GM21576 (cell line): ENCODE data around the gene PDIA3.
"Not testable (repeated sequence)": the region's sequence is repeated elsewhere in the genome, so short reads cannot be mapped to it uniquely, and the experiment has no call there.

Experiments
- ATAC-seq: cut with Tn5 transposase; IDR thresholded peaks from one replicate; pipeline ENCODE4 v1.9.1; 2021; ENCODE audit warnings: mild to moderate bottlenecking, moderate library complexity; ENCODE audit not compliant: unreplicated experiment

The PDIA3 gene

DNA sequence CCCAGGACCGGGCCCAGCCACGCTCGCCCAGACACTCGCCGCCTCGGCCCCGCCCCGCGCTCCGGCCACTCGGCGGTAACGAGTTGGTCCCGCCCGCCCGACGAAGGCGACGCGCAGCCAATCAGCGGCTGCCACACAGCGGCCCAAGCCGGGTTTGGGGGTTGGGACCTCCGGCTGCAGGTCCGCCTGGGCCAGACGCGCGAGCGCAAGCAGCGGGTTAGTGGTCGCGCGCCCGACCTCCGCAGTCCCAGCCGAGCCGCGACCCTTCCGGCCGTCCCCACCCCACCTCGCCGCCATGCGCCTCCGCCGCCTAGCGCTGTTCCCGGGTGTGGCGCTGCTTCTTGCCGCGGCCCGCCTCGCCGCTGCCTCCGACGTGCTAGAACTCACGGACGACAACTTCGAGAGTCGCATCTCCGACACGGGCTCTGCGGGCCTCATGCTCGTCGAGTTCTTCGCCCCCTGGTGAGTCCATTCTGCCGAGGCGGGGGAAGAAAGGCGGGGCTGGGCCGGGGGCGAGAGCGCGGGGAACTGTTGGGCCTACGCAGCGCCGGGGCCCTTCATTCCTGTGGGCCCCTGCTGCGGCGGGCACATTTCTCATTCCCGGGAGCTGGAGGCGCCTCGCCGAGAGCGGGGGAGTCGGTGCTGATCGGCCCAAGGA, at the start of gene PDIA3:
TSS of gene PDIA3 (plus strand) at position 194 of the 658 bp plus-strand sequence. CDS start at position 296, 102 bp downstream.
- peak; percentile 64 for ATAC-seq

DNA sequence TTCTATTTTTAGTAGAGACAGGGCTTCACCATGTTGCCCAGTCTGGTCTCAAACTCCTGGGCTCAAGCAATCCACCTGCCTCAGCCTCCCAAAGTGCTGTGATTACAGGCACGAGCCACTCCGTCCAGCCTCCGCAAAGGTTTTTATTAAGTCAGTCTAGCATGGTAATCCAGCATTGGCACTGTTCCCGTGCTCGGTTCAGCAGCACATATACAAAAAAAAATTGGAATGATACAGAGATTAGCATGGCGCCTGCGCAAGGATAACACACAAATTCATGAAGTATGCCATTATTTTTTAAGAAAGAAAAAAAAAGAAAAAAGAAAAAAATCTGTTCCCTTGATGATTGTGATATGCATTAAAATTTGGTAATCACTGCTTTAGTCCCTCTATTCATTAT, 44.1 kb upstream of the PDIA3 start:
- ATAC-seq, result no peak

GRCh38 chr15:43702701-43703424, 43.4 kb upstream of the PDIA3 start:
- ATAC-seq, result no peak

- ATAC-seq, result not testable (repeated sequence)
Measured at GRCh38 chr15:43710431-43711131, 35.7 kb upstream of the PDIA3 start.

DNA sequence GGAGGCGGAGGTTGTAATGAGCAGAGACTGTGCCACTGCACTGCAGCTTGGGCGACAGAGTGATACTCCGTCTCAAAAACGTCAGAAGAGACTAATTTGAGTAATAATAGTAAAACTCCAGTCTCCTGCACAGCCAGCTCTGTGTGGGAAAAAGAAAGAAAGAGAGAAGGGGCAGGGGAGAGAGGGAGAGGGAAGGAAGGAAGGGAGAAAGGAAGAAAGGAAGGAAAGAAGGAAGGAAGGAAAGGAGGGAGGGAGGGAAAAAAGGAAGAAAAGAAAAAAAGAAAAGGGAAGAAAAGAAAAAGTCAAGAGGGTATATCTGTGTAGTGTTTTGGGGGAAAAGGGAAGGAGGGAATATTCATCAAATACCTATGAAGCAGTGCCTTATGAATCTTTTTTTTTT, 23.1 kb upstream of the PDIA3 start:
- no peak for ATAC-seq

DNA sequence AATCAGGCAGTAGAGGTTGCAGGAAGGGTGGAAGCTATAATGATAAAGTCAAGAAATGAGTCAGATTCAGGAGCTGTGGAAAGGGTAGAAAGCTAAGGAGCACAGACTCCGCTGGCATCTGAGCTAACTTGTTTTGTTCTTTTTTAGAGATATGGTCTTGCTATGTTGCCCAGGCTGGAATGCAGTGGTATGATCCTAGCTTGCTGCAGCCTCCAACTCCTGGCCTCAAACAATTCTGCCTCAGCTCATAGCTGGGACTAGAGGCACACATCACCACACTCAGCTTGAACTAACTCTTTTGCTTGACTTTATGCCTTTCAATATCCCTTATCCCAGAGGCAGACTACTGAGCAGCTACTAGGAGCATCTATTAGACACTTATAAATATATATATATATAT, 19.9 kb upstream of the PDIA3 start:
- ATAC-seq, result not testable (repeated sequence)

DNA sequence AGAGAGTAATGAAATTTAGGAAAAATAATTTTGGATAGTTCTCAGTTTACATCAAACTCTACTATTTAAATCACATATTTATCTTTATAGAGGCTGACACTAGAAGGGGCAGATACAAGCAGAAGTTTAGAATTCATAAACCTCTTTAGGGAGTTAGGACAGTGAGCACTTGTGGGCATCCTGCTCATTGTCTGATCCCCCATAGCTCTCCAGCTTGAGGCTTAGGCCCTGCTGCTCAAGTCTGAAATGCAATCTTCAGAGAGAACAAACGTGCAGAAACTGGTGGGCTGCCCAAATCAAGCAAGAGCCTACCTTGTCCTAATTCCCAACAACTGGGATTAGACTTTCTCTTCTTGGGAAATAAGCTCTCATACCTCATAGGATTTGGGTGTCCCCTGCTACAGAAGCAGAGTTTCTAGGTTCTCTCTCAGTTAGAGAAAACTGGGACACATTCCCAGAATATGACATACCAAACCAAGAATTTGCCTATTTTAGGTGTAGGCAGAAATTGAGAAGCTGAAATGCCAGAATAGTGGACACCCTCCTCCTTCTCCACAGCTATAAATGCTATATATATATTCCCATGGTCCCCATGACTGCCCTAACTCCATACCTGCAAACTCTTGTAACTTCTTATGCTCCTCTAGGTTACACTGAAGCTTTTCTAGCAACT, 18.0 kb upstream of the PDIA3 start:
- not testable (repeated sequence) for ATAC-seq

GRCh38 chr15:43735416-43735815, 10.8 kb upstream of the PDIA3 start:
- peak; percentile 29 for ATAC-seq

DNA sequence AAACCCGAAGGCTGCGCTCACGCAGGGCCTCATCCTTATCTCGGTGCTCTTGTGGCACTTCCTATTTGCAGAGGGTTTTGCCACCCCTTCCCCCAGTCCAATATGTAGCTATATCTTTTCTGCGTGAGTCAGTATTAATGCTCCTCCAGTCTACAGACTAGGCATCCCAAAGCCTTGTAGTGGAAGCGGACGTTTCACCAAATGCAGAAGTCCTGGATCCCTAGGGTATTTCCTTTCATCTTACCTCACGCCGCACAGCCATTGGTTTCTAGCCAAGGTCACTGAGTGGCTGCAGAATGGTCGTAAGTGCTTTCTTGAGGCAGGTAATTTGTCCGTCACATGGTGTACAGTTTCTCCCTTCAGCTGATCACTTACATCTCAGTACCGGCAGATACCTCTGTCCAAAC, 668 bp downstream of the PDIA3 start:
- ATAC-seq, result peak; percentile 24

GRCh38 chr15:43748376-43748775, 2.1 kb downstream of the PDIA3 start:
- no peak for ATAC-seq

GRCh38 chr15:43749690-43750345, 3.6 kb downstream of the PDIA3 start:
- ATAC-seq, result peak; percentile 38

- ATAC-seq, result no peak
Measured at GRCh38 chr15:43751885-43752284, 5.6 kb downstream of the PDIA3 start.

DNA sequence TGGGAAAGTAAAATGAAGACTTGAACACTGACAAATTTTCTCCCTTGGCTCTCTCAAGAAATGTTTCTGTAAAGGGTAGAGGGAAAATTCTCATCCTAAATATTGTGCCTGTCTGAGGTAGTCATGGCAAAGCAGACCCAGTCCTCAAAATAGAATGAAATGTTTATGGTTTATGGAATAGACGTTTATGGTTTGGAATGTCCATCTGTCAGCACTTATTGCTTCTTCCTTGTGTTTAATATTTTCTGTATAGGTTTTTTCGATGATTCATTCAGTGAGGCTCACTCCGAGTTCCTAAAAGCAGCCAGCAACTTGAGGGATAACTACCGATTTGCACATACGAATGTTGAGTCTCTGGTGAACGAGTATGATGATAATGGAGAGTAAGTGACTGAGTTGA, 16.6 kb downstream of the PDIA3 start:
- ATAC-seq, result no peak

- ATAC-seq, result no peak
Measured at GRCh38 chr15:43763819-43764446, 17.7 kb downstream of the PDIA3 start.

DNA sequence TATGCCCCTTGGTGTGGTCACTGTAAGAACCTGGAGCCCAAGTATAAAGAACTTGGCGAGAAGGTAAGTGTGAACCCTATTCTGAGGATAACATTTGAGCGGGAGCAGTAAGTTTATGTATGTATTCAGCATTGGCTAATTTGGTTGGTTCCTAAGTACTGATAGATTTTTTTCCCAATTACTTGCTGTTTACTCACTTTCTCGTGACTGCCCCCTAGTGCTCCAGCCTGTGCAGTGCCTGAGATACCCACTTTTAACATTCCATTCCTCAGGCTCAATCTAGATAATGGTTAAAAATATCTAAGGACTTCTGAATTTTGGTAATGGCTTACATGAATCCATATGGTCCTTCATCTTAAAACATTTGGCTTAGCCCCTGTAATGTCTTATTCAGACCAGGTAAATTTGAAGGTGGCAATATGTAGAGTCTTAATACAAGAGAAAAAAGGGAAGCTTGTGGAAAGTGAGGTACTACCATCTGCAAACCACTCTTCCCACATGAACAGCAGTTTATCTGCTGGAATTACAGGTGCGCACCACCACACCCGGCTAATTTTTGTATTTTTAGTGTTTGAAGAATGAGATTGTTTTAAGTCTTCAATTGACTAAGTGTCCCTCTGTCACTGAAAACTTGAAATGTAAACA, 23.5 kb downstream of the PDIA3 start:
- ATAC-seq, result no peak

GRCh38 chr15:43771816-43772215, 25.6 kb downstream of the PDIA3 start:
- ATAC-seq, result no peak

DNA sequence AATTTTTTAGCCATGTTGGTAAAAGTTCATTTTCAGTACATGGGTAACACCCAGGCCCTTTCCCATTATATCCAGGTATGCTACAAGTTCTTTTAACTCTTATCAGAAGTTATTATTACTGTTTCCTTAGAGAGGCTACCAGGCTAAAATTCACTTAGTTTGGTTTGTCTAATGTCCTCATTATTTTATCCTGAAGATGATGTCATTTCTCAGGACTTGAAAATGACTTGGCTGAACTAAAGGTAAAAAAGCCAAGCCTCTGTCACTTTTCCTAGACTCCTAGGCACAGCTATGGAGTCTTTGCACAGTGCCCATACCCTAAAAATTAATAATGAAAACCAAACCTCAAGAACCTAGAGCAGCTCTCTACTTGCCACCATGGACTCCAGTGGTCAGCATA, 26.4 kb downstream of the PDIA3 start:
- ATAC-seq, result no peak

DNA sequence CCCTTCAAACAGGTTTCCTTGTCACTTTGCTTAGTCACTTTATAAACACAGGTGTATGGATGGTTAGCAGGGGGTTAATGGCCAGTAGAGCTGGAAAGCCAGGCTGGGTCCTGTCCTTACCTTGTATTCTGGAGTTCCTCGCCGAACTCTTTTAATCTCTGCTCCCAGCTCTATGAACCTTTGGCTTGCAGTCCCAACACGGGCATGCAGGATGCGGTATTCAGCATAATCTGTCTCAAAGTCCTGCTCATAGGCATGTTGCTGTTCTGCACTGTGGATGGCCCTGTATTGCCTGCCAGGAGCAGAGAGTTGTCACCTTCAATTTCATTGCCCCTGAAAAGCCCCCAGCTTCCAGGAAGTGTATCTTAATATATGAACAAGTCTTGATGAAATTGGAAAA, 27.8 kb downstream of the PDIA3 start:
- ATAC-seq, result no peak

DNA sequence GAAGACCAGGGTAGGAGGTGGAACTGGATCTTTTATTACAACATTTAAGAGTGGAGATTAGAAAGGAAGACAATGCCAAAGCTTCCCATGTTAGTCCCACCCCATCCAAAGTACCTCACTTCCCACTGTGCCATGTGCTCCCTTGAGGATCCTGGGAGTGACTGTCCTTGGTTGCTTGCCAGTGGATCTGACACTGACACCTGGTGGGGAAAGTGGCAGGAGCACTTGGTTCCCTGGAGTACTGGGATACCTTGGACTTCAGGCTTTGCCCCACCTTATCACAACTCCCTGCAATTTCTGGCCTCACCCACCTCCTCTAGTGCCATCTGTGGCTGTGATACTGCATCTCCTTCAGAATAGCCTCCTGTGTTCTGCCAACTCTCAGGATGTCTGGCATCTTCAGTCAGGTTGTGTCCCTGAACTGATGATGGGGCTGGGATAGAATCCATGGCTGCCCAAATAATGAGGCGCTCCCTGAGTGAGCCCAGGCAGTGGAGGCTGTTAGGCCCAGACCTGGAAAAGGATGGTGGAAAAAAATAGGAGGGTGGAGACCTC, 29.2 kb downstream of the PDIA3 start:
- no peak for ATAC-seq
